ENCODE measurements around the gene KIRREL3.

Gene KIRREL3

DNA sequence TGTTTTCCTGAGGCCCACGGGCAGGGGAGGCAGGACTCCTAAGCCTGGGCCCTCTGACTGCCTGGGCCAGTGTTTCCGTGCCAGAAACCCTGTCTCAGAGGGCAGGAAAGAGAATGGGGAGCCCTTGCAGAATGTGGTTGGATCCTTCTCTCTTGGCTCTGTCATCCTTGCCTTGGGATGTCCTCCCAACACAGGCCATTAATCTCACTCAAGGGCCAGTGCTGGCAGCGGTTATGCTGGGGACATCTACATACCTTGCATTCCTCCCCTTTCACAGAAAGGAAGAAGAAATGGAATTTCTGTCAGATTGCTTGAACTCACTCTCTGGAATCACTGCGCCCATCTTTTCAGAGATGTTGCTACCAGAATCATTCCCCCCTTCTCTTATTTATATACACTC lies 296.9 kb downstream of the KIRREL3 start:
- TF ChIP-seq, protein P1, sequence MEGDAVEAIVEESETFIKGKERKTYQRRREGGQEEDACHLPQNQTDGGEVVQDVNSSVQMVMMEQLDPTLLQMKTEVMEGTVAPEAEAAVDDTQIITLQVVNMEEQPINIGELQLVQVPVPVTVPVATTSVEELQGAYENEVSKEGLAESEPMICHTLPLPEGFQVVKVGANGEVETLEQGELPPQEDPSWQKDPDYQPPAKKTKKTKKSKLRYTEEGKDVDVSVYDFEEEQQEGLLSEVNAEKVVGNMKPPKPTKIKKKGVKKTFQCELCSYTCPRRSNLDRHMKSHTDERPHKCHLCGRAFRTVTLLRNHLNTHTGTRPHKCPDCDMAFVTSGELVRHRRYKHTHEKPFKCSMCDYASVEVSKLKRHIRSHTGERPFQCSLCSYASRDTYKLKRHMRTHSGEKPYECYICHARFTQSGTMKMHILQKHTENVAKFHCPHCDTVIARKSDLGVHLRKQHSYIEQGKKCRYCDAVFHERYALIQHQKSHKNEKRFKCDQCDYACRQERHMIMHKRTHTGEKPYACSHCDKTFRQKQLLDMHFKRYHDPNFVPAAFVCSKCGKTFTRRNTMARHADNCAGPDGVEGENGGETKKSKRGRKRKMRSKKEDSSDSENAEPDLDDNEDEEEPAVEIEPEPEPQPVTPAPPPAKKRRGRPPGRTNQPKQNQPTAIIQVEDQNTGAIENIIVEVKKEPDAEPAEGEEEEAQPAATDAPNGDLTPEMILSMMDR (IDR thresholded peaks at IDR 0.05; ENCODE audit: borderline replicate concordance, insufficient read depth, low read depth, low read length), result no peak

GRCh38 chr11:126702987-126703386 lies 297.6 kb downstream of the KIRREL3 start:
- H3K4me3 ChIP-seq (ENCODE audit: low read depth, low read length), result no peak overlapping the region
- TF ChIP-seq, protein P1 (IDR thresholded peaks at IDR 0.05; ENCODE audit: borderline replicate concordance, insufficient read depth, low read depth, low read length), result no peak

More for the DNA sequence above, 296.9 kb downstream of the KIRREL3 start:
- no peak overlapping the region for H3K4me3 ChIP-seq (ENCODE audit: low read depth, low read length)

DNA sequence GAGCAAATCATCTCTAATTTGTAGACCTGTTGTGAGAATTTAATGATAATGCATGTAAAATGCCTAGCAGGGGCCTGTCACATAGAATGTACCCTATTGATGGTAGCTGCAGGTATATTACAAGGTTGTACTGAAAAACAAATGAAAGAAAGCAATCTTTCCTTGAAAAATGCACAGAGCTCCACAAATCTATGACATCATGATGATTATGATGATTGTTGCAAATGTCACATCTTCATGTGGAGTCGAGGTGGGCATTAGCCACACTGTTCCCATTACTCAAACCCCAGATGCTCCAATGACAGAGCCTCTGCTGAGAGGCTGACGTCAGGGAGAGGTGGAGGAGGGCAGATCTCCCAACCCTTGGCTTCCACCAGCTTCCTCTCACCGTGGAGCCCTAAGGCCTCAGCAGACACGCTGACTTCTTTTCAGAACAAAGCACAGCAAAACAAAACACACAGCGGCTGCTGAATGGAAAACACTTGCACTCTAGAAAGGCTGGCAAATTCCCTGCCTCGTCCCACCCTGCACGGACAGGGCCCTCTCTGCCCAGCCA lies 298.3 kb downstream of the KIRREL3 start:
- no peak overlapping the region for H3K4me3 ChIP-seq (ENCODE audit: low read depth, low read length)

DNA sequence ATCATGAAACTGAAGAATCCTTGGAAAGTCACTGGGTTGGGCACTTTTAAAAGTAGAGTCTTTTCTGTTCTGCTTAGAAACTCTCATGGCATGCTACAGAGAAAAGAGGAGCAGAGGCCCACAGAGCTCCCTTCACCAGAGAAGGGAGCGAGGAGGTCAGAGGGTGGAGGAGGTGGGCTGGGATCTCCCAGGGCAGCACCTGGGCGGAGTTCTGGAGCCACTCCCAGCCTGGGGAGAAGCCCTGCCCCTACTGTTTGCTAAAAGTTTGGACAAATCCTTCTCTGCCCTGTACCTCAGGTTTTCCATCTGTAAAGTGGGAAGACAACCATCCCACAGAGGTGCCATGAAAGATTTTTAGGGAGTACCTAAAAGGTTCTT lies 299.1 kb downstream of the KIRREL3 start:
- TF ChIP-seq, protein P1 (IDR thresholded peaks at IDR 0.05; ENCODE audit: borderline replicate concordance, insufficient read depth, low read depth, low read length), result no peak
- H3K4me3 ChIP-seq (ENCODE audit: low read depth, low read length), result no peak overlapping the region

More for the DNA sequence above, 298.3 kb downstream of the KIRREL3 start:
- TF ChIP-seq, protein P1 (IDR thresholded peaks at IDR 0.05; ENCODE audit: borderline replicate concordance, insufficient read depth, low read depth, low read length), result no peak

DNA sequence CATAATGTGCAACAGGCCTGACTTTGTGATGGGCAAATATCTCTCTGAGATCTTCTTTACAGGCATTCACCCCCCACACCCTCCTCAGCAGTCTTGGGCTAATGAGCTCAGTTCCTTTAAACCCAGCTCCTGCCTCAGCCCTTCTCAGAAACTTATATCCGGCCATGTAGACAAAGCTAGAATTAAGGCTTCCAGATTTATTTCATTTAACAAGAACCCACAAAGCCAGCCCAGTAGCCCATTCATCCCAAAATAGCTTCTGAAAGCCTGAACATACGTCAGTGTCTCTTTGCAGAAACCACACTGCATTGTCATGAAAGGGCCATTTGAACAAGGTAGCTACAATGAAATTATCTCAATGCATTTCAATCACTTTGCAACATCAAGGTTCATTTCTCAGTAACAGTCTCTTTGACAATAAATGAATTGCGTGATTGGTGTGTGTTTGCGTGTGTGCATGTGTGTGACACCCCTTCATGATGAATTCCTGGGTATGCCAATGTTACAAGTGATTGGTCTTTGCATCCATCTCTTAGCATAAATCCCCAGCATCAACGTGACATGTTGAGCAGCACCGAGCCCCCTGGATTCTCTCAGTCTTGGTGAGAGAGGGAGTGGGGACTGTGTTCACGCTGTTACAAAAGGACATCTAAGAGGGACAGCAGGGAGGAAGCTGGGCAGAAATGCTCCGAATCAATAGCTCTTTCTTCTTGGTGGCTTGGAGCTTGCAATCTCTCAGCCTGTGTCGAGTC lies 299.6 kb downstream of the KIRREL3 start:
- no peak overlapping the region for H3K4me3 ChIP-seq (ENCODE audit: low read depth, low read length)
- TF ChIP-seq, protein P1 (IDR thresholded peaks at IDR 0.05; ENCODE audit: borderline replicate concordance, insufficient read depth, low read depth, low read length), result no peak

DNA sequence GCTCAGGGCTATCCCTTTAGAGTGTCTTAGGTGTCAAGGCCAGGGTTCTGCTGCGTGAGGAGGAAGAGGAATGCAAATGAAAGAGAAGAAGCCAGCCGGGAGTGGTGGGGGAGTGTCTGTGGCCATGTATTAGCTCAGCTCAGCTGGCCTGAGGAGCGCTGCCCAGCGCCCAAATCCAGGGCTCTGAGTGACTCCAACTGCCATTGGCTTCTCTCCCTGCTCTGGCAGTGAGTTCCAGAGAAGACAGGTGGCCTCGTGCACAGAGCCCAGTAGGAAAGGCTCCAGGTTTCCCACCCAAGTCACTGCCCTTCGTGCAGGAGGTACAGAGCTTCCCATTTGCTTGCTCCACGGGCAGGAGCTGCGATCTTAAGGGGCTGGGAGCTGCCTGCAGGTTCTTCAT lies 302.0 kb downstream of the KIRREL3 start:
- no peak overlapping the region for H3K4me3 ChIP-seq (ENCODE audit: low read depth, low read length)
- TF ChIP-seq, protein P1 (IDR thresholded peaks at IDR 0.05; ENCODE audit: borderline replicate concordance, insufficient read depth, low read depth, low read length), result no peak

- TF ChIP-seq, protein P1 (IDR thresholded peaks at IDR 0.05; ENCODE audit: borderline replicate concordance, insufficient read depth, low read depth, low read length), result no peak
- no peak overlapping the region for H3K4me3 ChIP-seq (ENCODE audit: low read depth, low read length)
Measured at GRCh38 chr11:126697936-126698335, 302.6 kb downstream of the KIRREL3 start.

Data from GM12875 (cell line).